ENCODE measurements around the gene ZDHHC13.

ZDHHC13 gene

GRCh38 chr11:19145319-19145718, 28.4 kb downstream of the ZDHHC13 start:
- Histone ChIP-seq H3K4me1 (ENCODE audit: insufficient read depth, insufficient read length) (no peaks in the 10 kb centered on the region), H3K9me3 (ENCODE audit: insufficient read depth, low read length) (no peaks in the 10 kb centered on the region), H3K4me3 (ENCODE audit: insufficient read length, low read depth) (no peak overlapping the region), H3K36me3 (ENCODE audit: insufficient read depth, insufficient read length, low read length) (peaks cover 23% of the 10 kb centered on the region), H3K9ac (ENCODE audit: insufficient read length, low read depth) (no peak overlapping the region), H3K27me3 (ENCODE audit: insufficient read depth, insufficient read length) (no peaks in the 10 kb centered on the region)
- DNase-seq (ENCODE audit: low read depth, low spot score), result no peak
- TF ChIP-seq YY1 (IDR thresholded peaks at IDR 0.05; ENCODE audit: insufficient read depth, insufficient read length) (no peak), ZNF274 (IDR thresholded peaks at IDR 0.05; ENCODE audit: low read depth, low read length) (no peak), SUZ12 (IDR thresholded peaks at IDR 0.05; ENCODE audit: extremely low read depth, insufficient read depth, insufficient read length) (no peak)

GRCh38 chr11:19156892-19157291, 39.9 kb downstream of the ZDHHC13 start:
- Histone ChIP-seq H3K4me1 (ENCODE audit: insufficient read depth, insufficient read length) (no peaks in the 10 kb centered on the region), H3K27me3 (ENCODE audit: insufficient read depth, insufficient read length) (no peaks in the 10 kb centered on the region), H3K36me3 (ENCODE audit: insufficient read depth, insufficient read length, low read length) (peaks cover 35% of the 10 kb centered on the region), H3K9ac (ENCODE audit: insufficient read length, low read depth) (no peak overlapping the region), H3K9me3 (ENCODE audit: insufficient read depth, low read length) (no peaks in the 10 kb centered on the region), H3K4me3 (ENCODE audit: insufficient read length, low read depth) (no peak overlapping the region)
- no peak for DNase-seq (ENCODE audit: low read depth, low spot score)
- TF ChIP-seq ZNF274 (IDR thresholded peaks at IDR 0.05; ENCODE audit: low read depth, low read length) (no peak), YY1 (IDR thresholded peaks at IDR 0.05; ENCODE audit: insufficient read depth, insufficient read length) (no peak), SUZ12 (IDR thresholded peaks at IDR 0.05; ENCODE audit: extremely low read depth, insufficient read depth, insufficient read length) (no peak)

- no peak overlapping the region for H3K4me3 ChIP-seq (ENCODE audit: insufficient read length, low read depth)
Measured at GRCh38 chr11:19160847-19161246, 43.9 kb downstream of the ZDHHC13 start.

GRCh38 chr11:19161651-19162050, 44.7 kb downstream of the ZDHHC13 start:
- DNase-seq (ENCODE audit: low read depth, low spot score), result no peak
- no peaks in the 10 kb centered on the region for H3K4me1 ChIP-seq (ENCODE audit: insufficient read depth, insufficient read length)
- no peaks in the 10 kb centered on the region for H3K27me3 ChIP-seq (ENCODE audit: insufficient read depth, insufficient read length)
- no peaks in the 10 kb centered on the region for H3K9me3 ChIP-seq (ENCODE audit: insufficient read depth, low read length)
- no peak overlapping the region for H3K4me3 ChIP-seq (ENCODE audit: insufficient read length, low read depth)
- TF ChIP-seq ZNF274 (IDR thresholded peaks at IDR 0.05; ENCODE audit: low read depth, low read length) (no peak), SUZ12 (IDR thresholded peaks at IDR 0.05; ENCODE audit: extremely low read depth, insufficient read depth, insufficient read length) (no peak), YY1 (IDR thresholded peaks at IDR 0.05; ENCODE audit: insufficient read depth, insufficient read length) (no peak)
- H3K9ac ChIP-seq (ENCODE audit: insufficient read length, low read depth), result no peak overlapping the region
- H3K36me3 ChIP-seq (ENCODE audit: insufficient read depth, insufficient read length, low read length), result peaks cover 28% of the 10 kb centered on the region

More at GRCh38 chr11:19160847-19161246, 43.9 kb downstream of the ZDHHC13 start:
- no peak for DNase-seq (ENCODE audit: low read depth, low spot score)
- no peaks in the 10 kb centered on the region for H3K9me3 ChIP-seq (ENCODE audit: insufficient read depth, low read length)
- H3K4me1 ChIP-seq (ENCODE audit: insufficient read depth, insufficient read length), result no peaks in the 10 kb centered on the region
- TF ChIP-seq SUZ12 (IDR thresholded peaks at IDR 0.05; ENCODE audit: extremely low read depth, insufficient read depth, insufficient read length), result no peak
- no peak for TF ChIP-seq YY1 (IDR thresholded peaks at IDR 0.05; ENCODE audit: insufficient read depth, insufficient read length)
- TF ChIP-seq ZNF274 (IDR thresholded peaks at IDR 0.05; ENCODE audit: low read depth, low read length), result no peak
- H3K27me3 ChIP-seq (ENCODE audit: insufficient read depth, insufficient read length), result no peaks in the 10 kb centered on the region
- H3K36me3 ChIP-seq (ENCODE audit: insufficient read depth, insufficient read length, low read length), result peaks cover 32% of the 10 kb centered on the region
- no peak overlapping the region for H3K9ac ChIP-seq (ENCODE audit: insufficient read length, low read depth)

GRCh38 chr11:19162951-19163505, 46.1 kb downstream of the ZDHHC13 start:
- Histone ChIP-seq H3K4me1 (ENCODE audit: insufficient read depth, insufficient read length) (no peaks in the 10 kb centered on the region), H3K9ac (ENCODE audit: insufficient read length, low read depth) (no peak overlapping the region), H3K27me3 (ENCODE audit: insufficient read depth, insufficient read length) (no peaks in the 10 kb centered on the region), H3K9me3 (ENCODE audit: insufficient read depth, low read length) (no peaks in the 10 kb centered on the region), H3K36me3 (ENCODE audit: insufficient read depth, insufficient read length, low read length) (peaks cover 30% of the 10 kb centered on the region), H3K4me3 (ENCODE audit: insufficient read length, low read depth) (no peak overlapping the region)
- DNase-seq (ENCODE audit: low read depth, low spot score), result no peak
- no peak for TF ChIP-seq ZNF274 (IDR thresholded peaks at IDR 0.05; ENCODE audit: low read depth, low read length)
- no peak for TF ChIP-seq SUZ12 (IDR thresholded peaks at IDR 0.05; ENCODE audit: extremely low read depth, insufficient read depth, insufficient read length)
- no peak for TF ChIP-seq YY1 (IDR thresholded peaks at IDR 0.05; ENCODE audit: insufficient read depth, insufficient read length)

- no peak overlapping the region for H3K4me3 ChIP-seq (ENCODE audit: insufficient read length, low read depth)
- peaks cover 31% of the 10 kb centered on the region for H3K36me3 ChIP-seq (ENCODE audit: insufficient read depth, insufficient read length, low read length)
- H3K9ac ChIP-seq (ENCODE audit: insufficient read length, low read depth), result no peak overlapping the region
- H3K4me1 ChIP-seq (ENCODE audit: insufficient read depth, insufficient read length), result no peaks in the 10 kb centered on the region
- DNase-seq (ENCODE audit: low read depth, low spot score), result no peak
- no peak for TF ChIP-seq SUZ12 (IDR thresholded peaks at IDR 0.05; ENCODE audit: extremely low read depth, insufficient read depth, insufficient read length)
- no peak for TF ChIP-seq YY1 (IDR thresholded peaks at IDR 0.05; ENCODE audit: insufficient read depth, insufficient read length)
- no peak for TF ChIP-seq ZNF274 (IDR thresholded peaks at IDR 0.05; ENCODE audit: low read depth, low read length)
- no peaks in the 10 kb centered on the region for H3K9me3 ChIP-seq (ENCODE audit: insufficient read depth, low read length)
- H3K27me3 ChIP-seq (ENCODE audit: insufficient read depth, insufficient read length), result no peaks in the 10 kb centered on the region
Measured at GRCh38 chr11:19163617-19164016, 46.6 kb downstream of the ZDHHC13 start.

- no peak overlapping the region for H3K9ac ChIP-seq (ENCODE audit: insufficient read length, low read depth)
- H3K4me3 ChIP-seq (ENCODE audit: insufficient read length, low read depth), result no peak overlapping the region
- no peak for DNase-seq (ENCODE audit: low read depth, low spot score)
- no peaks in the 10 kb centered on the region for H3K9me3 ChIP-seq (ENCODE audit: insufficient read depth, low read length)
- H3K27me3 ChIP-seq (ENCODE audit: insufficient read depth, insufficient read length), result no peaks in the 10 kb centered on the region
- TF ChIP-seq YY1 (IDR thresholded peaks at IDR 0.05; ENCODE audit: insufficient read depth, insufficient read length), result no peak
- TF ChIP-seq ZNF274 (IDR thresholded peaks at IDR 0.05; ENCODE audit: low read depth, low read length), result no peak
- TF ChIP-seq SUZ12 (IDR thresholded peaks at IDR 0.05; ENCODE audit: extremely low read depth, insufficient read depth, insufficient read length), result no peak
- H3K36me3 ChIP-seq (ENCODE audit: insufficient read depth, insufficient read length, low read length), result peaks cover 31% of the 10 kb centered on the region
- no peaks in the 10 kb centered on the region for H3K4me1 ChIP-seq (ENCODE audit: insufficient read depth, insufficient read length)
Measured at GRCh38 chr11:19164230-19164855, 47.4 kb downstream of the ZDHHC13 start.

Measured in NT2/D1 (cell line).